GM18870 (cell line): Measurements from ENCODE around the gene L1CAM.

ENCODE experiments used
- ATAC-seq: cut with Tn5 transposase; IDR thresholded peaks from one replicate; pipeline ENCODE4 v1.9.1; 2021; ENCODE audit warnings: moderate library complexity; ENCODE audit not compliant: unreplicated experiment

L1CAM gene

GRCh38 chrX:153924149-153924861 is 38.3 kb upstream of the L1CAM start:
- ATAC-seq: no peak

- ATAC-seq: no peak
Observed at GRCh38 chrX:153922932-153923857, 37.2 kb upstream of the L1CAM start.

GRCh38 chrX:153921511-153922446 is 35.8 kb upstream of the L1CAM start:
- no peak for ATAC-seq

- ATAC-seq: no peak
Observed at GRCh38 chrX:153921070-153921469, 35.1 kb upstream of the L1CAM start.

- ATAC-seq: no peak
Observed at GRCh38 chrX:153920546-153920945, 34.6 kb upstream of the L1CAM start.

- no peak for ATAC-seq
Observed at GRCh38 chrX:153919281-153919680, 33.3 kb upstream of the L1CAM start.

- ATAC-seq: no peak
Observed at GRCh38 chrX:153917869-153918268, 31.9 kb upstream of the L1CAM start.

- ATAC-seq: no peak
Observed at GRCh38 chrX:153913701-153914100, 27.7 kb upstream of the L1CAM start.

- ATAC-seq: no peak
Observed at GRCh38 chrX:153913211-153913610, 27.2 kb upstream of the L1CAM start.

GRCh38 chrX:153911798-153912197 is 25.8 kb upstream of the L1CAM start:
- ATAC-seq: no peak

- ATAC-seq: no peak
Observed at GRCh38 chrX:153910446-153910845, 24.5 kb upstream of the L1CAM start.

- no peak for ATAC-seq
Observed at GRCh38 chrX:153909980-153910360, 24.0 kb upstream of the L1CAM start.

GRCh38 chrX:153909024-153909979 is 23.3 kb upstream of the L1CAM start:
- no peak for ATAC-seq

- ATAC-seq: no peak
Observed at GRCh38 chrX:153908219-153908860, 22.4 kb upstream of the L1CAM start.

- ATAC-seq: no peak
Observed at GRCh38 chrX:153907456-153907855, 21.5 kb upstream of the L1CAM start.

GRCh38 chrX:153906126-153906917 is 20.3 kb upstream of the L1CAM start:
- no peak for ATAC-seq

GRCh38 chrX:153905481-153906095 is 19.6 kb upstream of the L1CAM start:
- ATAC-seq: no peak
